Adrenal gland (tissue), 12 donors: Measurements from ENCODE around the gene HSP90AA1. TPM values are rescaled to one million over a fixed set of nuclear protein-coding genes. Genes with fewer than 3 reads are reported as not detected.

Source experiments
- DNase-seq, 7 donors: peaks; one replicate each; pipeline ENCODE4 v3.0.0-alpha.2; 2019 to 2020
- H3K27ac ChIP-seq, 5 donors: fragments of 200-600 bp; sonication (generic) in 4 of 5; 1 replicate in 3 of 5; 2 replicates in 2 of 5; pipeline versions ENCODE4 v1.5.1 to v1.8.0; 2016 to 2020; ENCODE audit warnings: mild to moderate bottlenecking in 1 of 5
- H3K27me3 ChIP-seq: fragments of 200-600 bp; 2 replicates; pipeline ENCODE4 v1.8.0; 2021
- H3K36me3 ChIP-seq, 2 donors: fragments of 200-600 bp; replicated peaks in 1 of 2; 1 replicate in 1 of 2; 2 replicates in 1 of 2; pipeline versions ENCODE4 v1.5.1 to v1.8.0; 2018 to 2022
- H3K4me1 ChIP-seq, 2 donors: fragments of 200-600 bp; replicated peaks in 1 of 2; 1 replicate in 1 of 2; 2 replicates in 1 of 2; pipeline versions ENCODE4 v1.5.1 to v1.8.0; 2018 to 2021
- H3K4me3 ChIP-seq, 4 donors: fragments of 200-600 bp; sonication (generic) in 3 of 4; one replicate each; pipeline ENCODE4 v1.5.1; 2016 to 2018
- H3K9me3 ChIP-seq, 3 donors: fragments of 200-600 bp; sonication (generic) in 1 of 3; replicated peaks in 1 of 3; 1 replicate in 2 of 3; 2 replicates in 1 of 3; pipeline versions ENCODE4 v1.5.1 to v1.8.0; 2016 to 2021
- POLR2A ChIP-seq, 2 donors: fragments of 450-650 bp; IDR thresholded peaks; one replicate each; pipeline ENCODE4 v1.6.1; 2017; ENCODE audit warnings: antibody characterized with exemption in 2 of 2, mild to moderate bottlenecking in 2 of 2, moderate library complexity in 1 of 2
- WGBS, 4 donors: extraction: QIAGEN DNeasy Blood & Tissue Kit in 2 of 4; methylation state at CpG; one replicate each; pipeline versions ENCODE4 v1.1.5 to v1.1.7; 2013 to 2017; 5-methylcytosine and 5-hydroxymethylcytosine counted together
- intact Hi-C, 2 donors: fragments of 100-400 bp; cut with DNase I; formaldehyde crosslinking; loops; one replicate each; pipeline versions ENCODE4 v1.14.1 to v1.15.0; 2022 to 2023
- polyA plus RNA-seq, 3 donors: library from polyadenylated mRNA; stranded (reverse); fragments of 200-250 nt in 2 of 3; fragments of 350-450 nt in 1 of 3; fragmentation: Illumina TruSeq in 1 of 3; extraction: RNeasy Lipid Tissue Mini Kit (QIAGEN cat#74804) in 1 of 3; gene quantifications; one replicate each; pipeline ENCODE4 v1.2.3, GENCODE V29; 2013 to 2014
- total RNA-seq, 9 donors: library from RNA; depleted of rRNA in 4 of 9; stranded (reverse); fragments of >200 nt in 4 of 9; fragments of 120-200 nt in 1 of 9; fragmentation: NEBNext Ultra II Directional in 1 of 9; extraction: Animal tissue kit (Norgen Biotek cat#: 25700) in 1 of 9; gene quantifications; one replicate each; pipeline versions ENCODE4 v1.1.0 to v1.2.4, GENCODE V29; 2013 to 2023
- TF ChIP-seq, protein P1 (sequence below), 6 experiments: fragments of 450-650 bp in 4 of 6; fragments of 200-600 bp in 2 of 6; sonication (generic) in 1 of 6; IDR thresholded peaks; 1 replicate in 5 of 6; 2 replicates in 1 of 6; pipeline versions ENCODE4 v1.5.1 to v1.8.0; 2016 to 2021; ENCODE audit warnings: antibody characterized with exemption in 6 of 6, mild to moderate bottlenecking in 2 of 6, moderate library complexity in 1 of 6
- donor health status: healthy with polysubstance abuse.
- donor health status: Bipolar disorder and iron deficiency.
- donor health status: DM: yes; HTN: yes; CAD: no.
- donor health status: DM: no; HTN: no; CAD: no.
- donor health status: DM: no; HTN: no; CAD: no.
- donor health status: DM: yes; HTN: yes; CAD: no.

HSP90AA1 gene
- total and polyA plus RNA-seq, 12 donors = 272 to 1,666 (median 406) TPM

DNA sequence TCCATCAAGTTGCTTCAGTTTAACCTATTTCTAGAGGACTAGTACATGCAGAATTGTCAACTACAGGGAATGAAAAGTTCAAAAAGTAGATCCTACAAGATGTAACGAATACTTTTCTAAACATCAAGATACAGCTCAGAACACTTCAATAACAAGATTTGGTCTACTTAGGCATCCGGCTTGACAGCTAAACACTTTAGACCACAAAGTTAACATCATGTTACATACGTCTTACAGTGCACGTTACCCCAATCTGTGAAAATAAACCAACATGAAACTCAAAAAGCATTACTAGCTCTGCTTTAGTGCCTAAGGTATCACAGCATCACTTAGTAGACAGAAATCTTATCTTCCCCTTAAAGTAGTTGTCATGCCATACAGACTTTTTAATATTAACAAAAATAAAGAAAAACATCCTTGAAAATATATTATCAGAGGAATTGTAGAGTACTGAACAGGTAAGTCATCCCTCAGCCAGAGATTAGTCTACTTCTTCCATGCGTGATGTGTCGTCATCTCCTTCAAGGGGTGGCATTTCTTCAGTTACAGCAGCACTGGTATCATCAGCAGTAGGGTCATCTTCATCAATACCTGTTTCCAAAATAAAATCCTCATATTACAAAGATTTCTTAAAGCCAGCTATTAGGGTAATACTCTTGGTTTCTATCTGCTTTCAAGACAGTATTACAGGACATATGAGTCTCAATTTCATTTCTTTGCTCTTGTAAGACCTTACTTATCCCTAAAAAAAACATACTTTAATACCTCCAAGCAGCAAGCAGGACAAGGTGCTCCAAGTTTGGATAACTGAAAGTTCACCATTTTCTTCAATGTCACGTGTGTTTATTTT, 5.4 kb downstream of the HSP90AA1 start:
- Histone ChIP-seq H3K27ac (no peak overlapping the region), H3K4me1 (peaks cover 26 to 44% of the 10 kb centered on the region in 2 donors), H3K9me3 (no peaks in the 10 kb centered on the region), H3K4me3 (no peak overlapping the region), H3K36me3 (peaks cover 0 to 77% of the 10 kb centered on the region in 2 donors), H3K27me3 (no peaks in the 10 kb centered on the region)
- WGBS, 4 donors = 72 to 87% (median 83%) methylated on average over 7 of the region's 7 CpGs
- DNase-seq = no peak
- TF ChIP-seq, protein P1, sequence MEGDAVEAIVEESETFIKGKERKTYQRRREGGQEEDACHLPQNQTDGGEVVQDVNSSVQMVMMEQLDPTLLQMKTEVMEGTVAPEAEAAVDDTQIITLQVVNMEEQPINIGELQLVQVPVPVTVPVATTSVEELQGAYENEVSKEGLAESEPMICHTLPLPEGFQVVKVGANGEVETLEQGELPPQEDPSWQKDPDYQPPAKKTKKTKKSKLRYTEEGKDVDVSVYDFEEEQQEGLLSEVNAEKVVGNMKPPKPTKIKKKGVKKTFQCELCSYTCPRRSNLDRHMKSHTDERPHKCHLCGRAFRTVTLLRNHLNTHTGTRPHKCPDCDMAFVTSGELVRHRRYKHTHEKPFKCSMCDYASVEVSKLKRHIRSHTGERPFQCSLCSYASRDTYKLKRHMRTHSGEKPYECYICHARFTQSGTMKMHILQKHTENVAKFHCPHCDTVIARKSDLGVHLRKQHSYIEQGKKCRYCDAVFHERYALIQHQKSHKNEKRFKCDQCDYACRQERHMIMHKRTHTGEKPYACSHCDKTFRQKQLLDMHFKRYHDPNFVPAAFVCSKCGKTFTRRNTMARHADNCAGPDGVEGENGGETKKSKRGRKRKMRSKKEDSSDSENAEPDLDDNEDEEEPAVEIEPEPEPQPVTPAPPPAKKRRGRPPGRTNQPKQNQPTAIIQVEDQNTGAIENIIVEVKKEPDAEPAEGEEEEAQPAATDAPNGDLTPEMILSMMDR (IDR thresholded peaks at IDR 0.05) = no peak
- no peak for TF ChIP-seq POLR2A (IDR thresholded peaks at IDR 0.05)
- intact Hi-C loops = no loop called here

DNA sequence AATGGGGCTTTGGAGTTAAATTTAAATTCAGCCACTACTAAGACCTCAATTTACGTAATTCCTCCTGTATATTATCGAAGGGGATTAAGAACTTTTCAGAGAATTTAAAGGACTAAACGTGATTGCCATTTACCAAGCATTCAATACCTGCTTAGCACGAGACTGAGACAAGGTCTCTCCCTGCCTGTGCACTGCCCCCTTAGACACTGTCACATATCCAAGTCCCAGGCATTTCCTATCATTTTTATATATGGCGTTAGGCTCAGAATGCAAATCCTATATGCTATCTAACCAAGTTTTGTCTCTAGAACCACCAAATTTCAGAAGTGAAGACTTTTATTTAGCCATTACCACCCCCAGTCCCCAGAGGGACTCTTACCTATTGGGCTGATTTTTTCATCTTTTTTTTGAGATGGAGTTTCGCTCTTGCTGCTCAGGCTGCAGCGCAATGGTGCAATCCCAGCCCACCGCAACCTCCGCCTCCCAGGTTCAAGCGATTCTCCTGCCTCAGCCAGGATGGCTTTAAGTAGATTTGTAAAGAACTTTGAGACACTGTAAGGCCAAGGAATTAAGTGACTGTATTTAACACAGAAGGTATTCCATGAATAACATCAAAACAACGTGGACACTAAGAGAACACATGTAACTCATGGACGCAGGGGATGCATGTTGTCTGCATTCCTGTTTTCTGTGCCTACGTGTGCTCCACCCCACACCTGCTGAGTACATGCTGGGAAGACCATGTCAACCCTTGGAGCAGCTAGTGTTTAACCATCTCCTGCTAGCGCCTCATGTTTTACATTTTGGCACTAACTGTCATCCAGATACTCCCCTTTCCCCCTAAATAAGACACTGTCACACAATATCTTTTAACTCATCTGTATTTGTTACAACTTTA, 6.4 kb downstream of the HSP90AA1 start:
- TF ChIP-seq, protein P1 (IDR thresholded peaks at IDR 0.05) = no peak
- no peak for TF ChIP-seq POLR2A (IDR thresholded peaks at IDR 0.05)
- H3K4me3 ChIP-seq = no peak overlapping the region
- peaks cover 0 to 72% of the 10 kb centered on the region in 2 donors for H3K36me3 ChIP-seq
- H3K9me3 ChIP-seq = no peaks in the 10 kb centered on the region
- 74 to 77% (median 76%) methylated on average over 14 of the region's 14 CpGs for WGBS, 4 donors
- H3K4me1 ChIP-seq = peaks cover 21 to 40% of the 10 kb centered on the region in 2 donors
- H3K27me3 ChIP-seq = no peaks in the 10 kb centered on the region
- no peak overlapping the region for H3K27ac ChIP-seq
- intact Hi-C loops = no loop called here
- DNase-seq = no peak

DNA sequence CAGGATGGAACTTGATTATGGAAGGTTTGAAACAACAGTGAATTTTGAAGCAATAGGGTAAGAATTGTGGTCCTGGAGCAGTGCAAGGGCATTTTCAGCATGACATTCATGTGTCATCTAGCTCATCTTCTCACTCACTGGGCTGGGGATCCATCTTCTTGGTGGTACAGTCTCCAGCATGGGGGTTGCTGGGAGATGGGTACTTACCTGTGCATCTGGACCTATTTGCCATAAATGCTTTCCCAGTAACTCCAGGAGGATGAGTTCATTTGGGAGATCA, 7.2 kb downstream of the HSP90AA1 start:
- intact Hi-C loops = no loop called here
- peaks cover 13 to 32% of the 10 kb centered on the region in 2 donors for H3K4me1 ChIP-seq
- H3K4me3 ChIP-seq = no peak overlapping the region
- DNase-seq = no peak
- H3K27ac ChIP-seq = no peak overlapping the region
- H3K27me3 ChIP-seq = no peaks in the 10 kb centered on the region
- no peaks in the 10 kb centered on the region for H3K9me3 ChIP-seq
- TF ChIP-seq POLR2A (IDR thresholded peaks at IDR 0.05) = no peak
- TF ChIP-seq, protein P1 (IDR thresholded peaks at IDR 0.05) = no peak
- peaks cover 0 to 64% of the 10 kb centered on the region in 2 donors for H3K36me3 ChIP-seq
